Measurements from ENCODE around the gene CADM1. TPM values are rescaled to one million over a fixed set of nuclear protein-coding genes. Genes with fewer than 3 reads are reported as not detected.

The CADM1 gene
- total RNA-seq, 1 experiment from 2014 or later: 534 TPM

DNA sequence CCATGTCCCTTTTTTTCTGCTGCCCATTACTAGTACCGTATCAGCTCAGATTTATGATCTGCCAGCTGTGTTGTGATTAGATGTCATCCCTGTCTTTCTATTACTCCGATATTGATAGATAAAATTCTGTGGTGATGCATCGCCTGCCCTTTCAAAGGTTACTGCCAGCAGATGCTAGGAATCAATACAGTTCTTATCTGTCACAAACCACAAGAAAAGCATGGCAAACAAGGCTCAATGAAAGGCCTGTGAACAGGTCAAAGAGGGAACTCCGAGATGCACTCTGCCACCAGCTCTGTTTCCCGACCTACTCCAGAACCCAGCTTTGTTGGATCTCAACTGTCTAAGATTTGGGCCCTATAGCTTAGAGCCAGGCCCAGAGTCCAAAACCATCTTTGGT, 246.0 kb downstream of the CADM1 start:
- TF ChIP-seq CTCF (IDR thresholded peaks at IDR 0.05; ENCODE audit: insufficient read depth in 1 of 2, low read depth in 1 of 2, low read length in 1 of 2, severe bottlenecking in 1 of 2, unreplicated experiment in 1 of 2): no peak
- intact Hi-C loops (cut with micrococcal nuclease; ENCODE audit: unreplicated experiment): no loop called here
- Mint-ChIP-seq H3K27ac (ENCODE audit: unreplicated experiment) (no peak overlapping the region), H3K36me3 (ENCODE audit: insufficient read depth, unreplicated experiment) (peaks cover 12% of the 10 kb centered on the region), H3K4me3 (ENCODE audit: unreplicated experiment) (no peak overlapping the region), H3K27me3 (ENCODE audit: insufficient read depth, unreplicated experiment) (no peaks in the 10 kb centered on the region), H3K4me1 (ENCODE audit: low read depth, unreplicated experiment) (peaks cover 25% of the 10 kb centered on the region), H3K9me3 (ENCODE audit: unreplicated experiment) (no peaks in the 10 kb centered on the region)
- no peaks in the 10 kb centered on the region for H3K36me3 ChIP-seq (ENCODE audit: control insufficient read depth, insufficient read depth, low read length)
- no TSS peak for BruUV-seq (replicated peaks)
- ChIA-PET POLR2A (interaction anchor here (0.6 to 0.9 kb wide), 2 partner anchors 8 to 1968 kb away, joined by 3 read pairs; no protein-coding TSS in a partner anchor), CTCF (no interaction called here)
- H3K4me1 ChIP-seq: peaks cover 23% of the 10 kb centered on the region
- no peak for DNase-seq
- no peak overlapping the region for H3K4me3 ChIP-seq (ENCODE audit: low read depth, low read length)
- no peaks in the 10 kb centered on the region for H3K9me3 ChIP-seq
- H3K27me3 ChIP-seq (replicated peaks; ENCODE audit: control insufficient read depth, insufficient read depth, low read length): no peaks in the 10 kb centered on the region

DNA sequence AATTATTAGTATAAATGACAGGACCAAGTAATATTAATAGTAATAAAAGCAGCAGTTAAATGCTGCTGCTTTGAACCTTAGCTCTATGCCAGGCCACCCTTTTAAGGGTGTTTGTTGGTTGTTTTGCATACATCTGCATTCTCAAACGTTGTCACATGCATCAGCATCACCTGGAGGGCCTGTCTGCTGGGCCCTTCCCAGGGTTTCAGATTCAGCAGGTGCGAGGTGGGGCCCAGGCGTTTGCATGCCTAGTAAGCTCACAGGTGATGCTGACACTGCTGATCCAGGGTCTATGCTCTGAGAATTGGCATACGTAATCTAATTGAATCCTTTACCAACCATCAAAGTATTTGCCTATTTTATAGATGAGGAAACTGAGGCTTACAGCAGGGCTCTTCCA, 246.5 kb downstream of the CADM1 start:
- CTCF ChIA-PET: no interaction called here
- Mint-ChIP-seq H3K9me3 (ENCODE audit: unreplicated experiment) (no peaks in the 10 kb centered on the region), H3K27me3 (ENCODE audit: insufficient read depth, unreplicated experiment) (no peaks in the 10 kb centered on the region), H3K27ac (ENCODE audit: unreplicated experiment) (no peak overlapping the region), H3K36me3 (ENCODE audit: insufficient read depth, unreplicated experiment) (peaks cover 12% of the 10 kb centered on the region), H3K4me1 (ENCODE audit: low read depth, unreplicated experiment) (peaks cover 25% of the 10 kb centered on the region), H3K4me3 (ENCODE audit: unreplicated experiment) (no peak overlapping the region)
- Histone ChIP-seq H3K4me3 (ENCODE audit: low read depth, low read length) (no peak overlapping the region), H3K9me3 (no peaks in the 10 kb centered on the region), H3K4me1 (peaks cover 23% of the 10 kb centered on the region), H3K36me3 (ENCODE audit: control insufficient read depth, insufficient read depth, low read length) (no peaks in the 10 kb centered on the region), H3K27me3 (replicated peaks; ENCODE audit: control insufficient read depth, insufficient read depth, low read length) (no peaks in the 10 kb centered on the region)
- BruUV-seq (replicated peaks): no TSS peak
- POLR2A ChIA-PET: no interaction called here
- intact Hi-C loops (cut with micrococcal nuclease; ENCODE audit: unreplicated experiment): no loop called here
- no peak for TF ChIP-seq CTCF (IDR thresholded peaks at IDR 0.05; ENCODE audit: insufficient read depth in 1 of 2, low read depth in 1 of 2, low read length in 1 of 2, severe bottlenecking in 1 of 2, unreplicated experiment in 1 of 2)
- no peak for DNase-seq

- Histone ChIP-seq H3K4me1 (peaks cover 23% of the 10 kb centered on the region), H3K9me3 (no peaks in the 10 kb centered on the region), H3K4me3 (ENCODE audit: low read depth, low read length) (no peak overlapping the region), H3K27me3 (replicated peaks; ENCODE audit: control insufficient read depth, insufficient read depth, low read length) (no peaks in the 10 kb centered on the region), H3K36me3 (ENCODE audit: control insufficient read depth, insufficient read depth, low read length) (no peaks in the 10 kb centered on the region)
- H3K9me3 Mint-ChIP-seq (ENCODE audit: unreplicated experiment): no peaks in the 10 kb centered on the region
- POLR2A ChIA-PET: no interaction called here
- CTCF ChIA-PET: no interaction called here
- no peak for TF ChIP-seq CTCF (IDR thresholded peaks at IDR 0.05; ENCODE audit: insufficient read depth in 1 of 2, low read depth in 1 of 2, low read length in 1 of 2, severe bottlenecking in 1 of 2, unreplicated experiment in 1 of 2)
- no TSS peak for BruUV-seq (replicated peaks)
- H3K4me1 Mint-ChIP-seq (ENCODE audit: low read depth, unreplicated experiment): peaks cover 25% of the 10 kb centered on the region
- no peak for DNase-seq
- H3K27ac Mint-ChIP-seq (ENCODE audit: unreplicated experiment): no peak overlapping the region
- intact Hi-C loops (cut with micrococcal nuclease; ENCODE audit: unreplicated experiment): no loop called here
- no peaks in the 10 kb centered on the region for H3K27me3 Mint-ChIP-seq (ENCODE audit: insufficient read depth, unreplicated experiment)
- H3K36me3 Mint-ChIP-seq (ENCODE audit: insufficient read depth, unreplicated experiment): peaks cover 12% of the 10 kb centered on the region
- H3K4me3 Mint-ChIP-seq (ENCODE audit: unreplicated experiment): no peak overlapping the region
Observed at GRCh38 chr11:115257270-115257669, 246.9 kb downstream of the CADM1 start.

Data from Caco-2 (cell line).